GM23338 (cell line): ENCODE measurements around the gene WDR31. TPM values are rescaled to one million over a fixed set of nuclear protein-coding genes. Genes with fewer than 3 reads are reported as not detected.

Experiments used
- ATAC-seq: fragments of 200-7000 bp; cut with Tn5 transposase; 3 replicates; pipeline ENCODE4 v1.9.1; 2020
- DNase-seq: peaks from one replicate; pipeline ENCODE4 v3.0.0-alpha.2; 2015; ENCODE audit warnings: low spot score
- H2AFZ ChIP-seq: fragments of 200-600 bp; sonication (generic); 2 replicates; pipeline ENCODE4 v1.8.0; 2016; ENCODE audit warnings: antibody characterized with exemption, mild to moderate bottlenecking, moderate library complexity
- H3F3A ChIP-seq: fragments of 200-600 bp; sonication (generic); replicated peaks from 2 replicates; pipeline ENCODE4 v1.8.0; 2017; ENCODE audit warnings: antibody characterized with exemption, mixed run types, low read depth
- H3K27ac ChIP-seq: fragments of 200-600 bp; sonication (generic); 2 replicates; pipeline ENCODE4 v1.6.1; 2016; ENCODE audit warnings: low read depth
- H3K27me3 ChIP-seq: fragments of 200-600 bp; sonication (generic); 2 replicates; pipeline ENCODE4 v1.8.0; 2016; ENCODE audit warnings: mild to moderate bottlenecking, mixed run types, moderate library complexity; ENCODE audit not compliant: insufficient read depth
- H3K36me3 ChIP-seq: fragments of 200-600 bp; sonication (generic); 2 replicates; pipeline ENCODE4 v1.8.0; 2016; ENCODE audit warnings: mild to moderate bottlenecking; ENCODE audit not compliant: insufficient read depth
- H3K4me1 ChIP-seq: fragments of 200-600 bp; sonication (generic); 2 replicates; pipeline ENCODE4 v1.8.0; 2016; ENCODE audit warnings: mild to moderate bottlenecking, moderate library complexity; ENCODE audit not compliant: insufficient read depth
- H3K4me2 ChIP-seq: fragments of 200-600 bp; sonication (generic); 2 replicates; pipeline ENCODE4 v1.7.1; 2017; ENCODE audit warnings: mixed run types
- H3K4me3 ChIP-seq: fragments of 200-600 bp; sonication (generic); 2 replicates; pipeline ENCODE4 v1.6.1; 2016; ENCODE audit warnings: mixed run types
- H3K79me2 ChIP-seq: fragments of 200-600 bp; sonication (generic); replicated peaks from 2 replicates; pipeline ENCODE4 v1.8.0; 2017; ENCODE audit warnings: mild to moderate bottlenecking; ENCODE audit not compliant: insufficient read depth
- H3K9me2 ChIP-seq: fragments of 200-600 bp; sonication (generic); 2 replicates; pipeline ENCODE4 v1.8.0; 2017; ENCODE audit not compliant: insufficient read depth
- H4K20me1 ChIP-seq: fragments of 200-600 bp; sonication (generic); replicated peaks from 2 replicates; pipeline ENCODE4 v1.8.0; 2017; ENCODE audit warnings: mild to moderate bottlenecking; ENCODE audit not compliant: insufficient read depth
- H3K27ac Mint-ChIP-seq: 2 replicates; pipeline ENCODE4 v1.8.0; 2020; ENCODE audit warnings: inconsistent platforms, mild to moderate bottlenecking, moderate library complexity, mixed read lengths
- H3K27me3 Mint-ChIP-seq: 3 replicates; pipeline ENCODE4 v1.8.0; 2022; ENCODE audit warnings: low read depth, mild to moderate bottlenecking, moderate library complexity, mixed read lengths, inconsistent platforms; ENCODE audit not compliant: insufficient read depth, poor library complexity
- H3K36me3 Mint-ChIP-seq: 3 replicates; pipeline ENCODE4 v1.8.0; 2021; ENCODE audit warnings: low read depth, mild to moderate bottlenecking, inconsistent platforms, moderate library complexity, mixed read lengths
- H3K4me1 Mint-ChIP-seq: 3 replicates; pipeline ENCODE4 v1.8.0; 2020; ENCODE audit warnings: mild to moderate bottlenecking, inconsistent platforms, mixed read lengths
- H3K4me3 Mint-ChIP-seq: 3 replicates; pipeline ENCODE4 v1.8.0; 2021; ENCODE audit warnings: moderate library complexity, mild to moderate bottlenecking, inconsistent platforms, mixed read lengths
- H3K9me3 Mint-ChIP-seq: 3 replicates; pipeline ENCODE4 v1.8.0; 2020; ENCODE audit warnings: moderate library complexity, mild to moderate bottlenecking, inconsistent platforms, mixed read lengths
- CREB1 ChIP-seq: fragments of 250-450 bp; sonication (Bioruptor Pico); IDR thresholded peaks from 2 replicates; pipeline ENCODE4 v1.5.0; 2020; ENCODE audit warnings: low read depth, mild to moderate bottlenecking, moderate library complexity
- ETS1 ChIP-seq: IDR thresholded peaks from 2 replicates; pipeline ENCODE4 v1.6.1; 2016; ENCODE audit warnings: antibody characterized with exemption
- JUNB ChIP-seq: IDR thresholded peaks from one replicate; pipeline ENCODE4 v1.6.1; 2016; ENCODE audit warnings: antibody characterized with exemption; ENCODE audit not compliant: unreplicated experiment
- POLR2AphosphoS5 ChIP-seq: IDR thresholded peaks from 2 replicates; pipeline ENCODE4 v1.6.1; 2016; ENCODE audit warnings: antibody characterized with exemption, low read depth
- STAT1 ChIP-seq: IDR thresholded peaks from one replicate; pipeline ENCODE4 v1.6.1; 2016; ENCODE audit warnings: antibody characterized with exemption; ENCODE audit not compliant: unreplicated experiment
- polyA plus RNA-seq: library from polyadenylated mRNA; unstranded; fragments of >200 nt; fragmentation: Nextera tagmentation; extraction: Ambion mirVana; gene quantifications from 2 replicates; pipeline ENCODE4 v1.2.1, GENCODE V29; 2016
- total RNA-seq: library from RNA; depleted of rRNA; stranded (reverse); fragments of >200 nt; shearing (Covaris generic); gene quantifications from 2 replicates; pipeline ENCODE4 v1.2.3, GENCODE V29; 2014
- TF ChIP-seq, protein P1 (sequence below): IDR thresholded peaks from one replicate; pipeline ENCODE4 v1.6.1; 2018; ENCODE audit warnings: antibody characterized with exemption; ENCODE audit not compliant: unreplicated experiment
- TF ChIP-seq, protein P2 (sequence below): fragments of 250-450 bp; sonication (Bioruptor Pico); IDR thresholded peaks from 2 replicates; pipeline ENCODE4 v1.5.0; 2020; ENCODE audit warnings: mild to moderate bottlenecking, moderate library complexity

The WDR31 gene
- total and polyA plus RNA-seq, 2 experiments from 2014 or later = 0.13 to 0.63 TPM

DNA sequence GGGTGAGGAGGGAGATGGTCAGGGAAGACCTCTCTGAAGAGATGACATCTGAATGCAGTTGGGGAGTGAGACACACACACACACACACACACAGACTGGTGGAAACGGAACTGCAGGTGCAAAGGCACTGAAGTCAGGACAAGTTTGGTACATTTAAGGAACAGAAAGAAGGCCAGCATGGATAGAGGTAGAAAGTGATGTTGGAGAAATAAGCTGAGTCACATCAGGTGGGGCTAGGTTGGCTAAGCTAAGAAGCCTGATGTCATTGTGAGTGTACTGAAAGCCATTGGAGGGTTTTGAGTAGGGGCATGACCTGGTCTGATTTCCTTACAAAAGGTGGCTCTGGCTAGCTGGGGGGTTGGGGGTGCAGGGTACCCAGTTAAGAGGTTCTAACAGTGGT lies 12.3 kb upstream of the WDR31 start:
- Histone ChIP-seq H3K27ac (no peak overlapping the region), H2AFZ (no peak overlapping the region), H3K36me3 (no peaks in the 10 kb centered on the region), H3K4me2 (no peak overlapping the region), H3K27me3 (peaks cover 26% of the 10 kb centered on the region), H3K4me1 (peaks cover 16% of the 10 kb centered on the region; the same call in 1 of the 2 replicates), H3K4me3 (no peak overlapping the region), H4K20me1 (no peaks in the 10 kb centered on the region), H3K79me2 (no peaks in the 10 kb centered on the region), H3F3A (no peaks in the 10 kb centered on the region), H3K9me2 (peaks cover 2% of the 10 kb centered on the region; the same call in 1 of the 2 replicates)
- Mint-ChIP-seq H3K27ac (no peak overlapping the region), H3K4me1 (peaks cover 16% of the 10 kb centered on the region), H3K36me3 (no peaks in the 10 kb centered on the region), H3K27me3 (peaks cover 15% of the 10 kb centered on the region), H3K9me3 (no peaks in the 10 kb centered on the region), H3K4me3 (no peak overlapping the region)
- no peak for ATAC-seq
- no peak for DNase-seq
- TF ChIP-seq, protein P1, sequence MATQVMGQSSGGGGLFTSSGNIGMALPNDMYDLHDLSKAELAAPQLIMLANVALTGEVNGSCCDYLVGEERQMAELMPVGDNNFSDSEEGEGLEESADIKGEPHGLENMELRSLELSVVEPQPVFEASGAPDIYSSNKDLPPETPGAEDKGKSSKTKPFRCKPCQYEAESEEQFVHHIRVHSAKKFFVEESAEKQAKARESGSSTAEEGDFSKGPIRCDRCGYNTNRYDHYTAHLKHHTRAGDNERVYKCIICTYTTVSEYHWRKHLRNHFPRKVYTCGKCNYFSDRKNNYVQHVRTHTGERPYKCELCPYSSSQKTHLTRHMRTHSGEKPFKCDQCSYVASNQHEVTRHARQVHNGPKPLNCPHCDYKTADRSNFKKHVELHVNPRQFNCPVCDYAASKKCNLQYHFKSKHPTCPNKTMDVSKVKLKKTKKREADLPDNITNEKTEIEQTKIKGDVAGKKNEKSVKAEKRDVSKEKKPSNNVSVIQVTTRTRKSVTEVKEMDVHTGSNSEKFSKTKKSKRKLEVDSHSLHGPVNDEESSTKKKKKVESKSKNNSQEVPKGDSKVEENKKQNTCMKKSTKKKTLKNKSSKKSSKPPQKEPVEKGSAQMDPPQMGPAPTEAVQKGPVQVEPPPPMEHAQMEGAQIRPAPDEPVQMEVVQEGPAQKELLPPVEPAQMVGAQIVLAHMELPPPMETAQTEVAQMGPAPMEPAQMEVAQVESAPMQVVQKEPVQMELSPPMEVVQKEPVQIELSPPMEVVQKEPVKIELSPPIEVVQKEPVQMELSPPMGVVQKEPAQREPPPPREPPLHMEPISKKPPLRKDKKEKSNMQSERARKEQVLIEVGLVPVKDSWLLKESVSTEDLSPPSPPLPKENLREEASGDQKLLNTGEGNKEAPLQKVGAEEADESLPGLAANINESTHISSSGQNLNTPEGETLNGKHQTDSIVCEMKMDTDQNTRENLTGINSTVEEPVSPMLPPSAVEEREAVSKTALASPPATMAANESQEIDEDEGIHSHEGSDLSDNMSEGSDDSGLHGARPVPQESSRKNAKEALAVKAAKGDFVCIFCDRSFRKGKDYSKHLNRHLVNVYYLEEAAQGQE = no peak

- Histone ChIP-seq H3K79me2 (no peaks in the 10 kb centered on the region), H3K27me3 (peaks cover 28% of the 10 kb centered on the region), H3K4me3 (no peak overlapping the region), H3K4me2 (no peak overlapping the region), H3K36me3 (no peaks in the 10 kb centered on the region), H3F3A (no peaks in the 10 kb centered on the region), H3K9me2 (peaks cover 2% of the 10 kb centered on the region; the same call in 1 of the 2 replicates), H2AFZ (no peak overlapping the region), H3K27ac (no peak overlapping the region), H4K20me1 (no peaks in the 10 kb centered on the region), H3K4me1 (peaks cover 16% of the 10 kb centered on the region; the same call in 1 of the 2 replicates)
- Mint-ChIP-seq H3K27ac (no peak overlapping the region), H3K9me3 (no peaks in the 10 kb centered on the region), H3K4me3 (no peak overlapping the region), H3K4me1 (peaks cover 16% of the 10 kb centered on the region), H3K36me3 (no peaks in the 10 kb centered on the region), H3K27me3 (peaks cover 15% of the 10 kb centered on the region)
- DNase-seq (no peak), ATAC-seq (no peak)
- TF ChIP-seq, protein P1 = no peak
- TF ChIP-seq JUNB (no peak), ETS1 (no peak), STAT1 (no peak), POLR2AphosphoS5 (no peak), CREB1 (CRISPR knock-in tag) (no peak)
- TF ChIP-seq, protein P2, sequence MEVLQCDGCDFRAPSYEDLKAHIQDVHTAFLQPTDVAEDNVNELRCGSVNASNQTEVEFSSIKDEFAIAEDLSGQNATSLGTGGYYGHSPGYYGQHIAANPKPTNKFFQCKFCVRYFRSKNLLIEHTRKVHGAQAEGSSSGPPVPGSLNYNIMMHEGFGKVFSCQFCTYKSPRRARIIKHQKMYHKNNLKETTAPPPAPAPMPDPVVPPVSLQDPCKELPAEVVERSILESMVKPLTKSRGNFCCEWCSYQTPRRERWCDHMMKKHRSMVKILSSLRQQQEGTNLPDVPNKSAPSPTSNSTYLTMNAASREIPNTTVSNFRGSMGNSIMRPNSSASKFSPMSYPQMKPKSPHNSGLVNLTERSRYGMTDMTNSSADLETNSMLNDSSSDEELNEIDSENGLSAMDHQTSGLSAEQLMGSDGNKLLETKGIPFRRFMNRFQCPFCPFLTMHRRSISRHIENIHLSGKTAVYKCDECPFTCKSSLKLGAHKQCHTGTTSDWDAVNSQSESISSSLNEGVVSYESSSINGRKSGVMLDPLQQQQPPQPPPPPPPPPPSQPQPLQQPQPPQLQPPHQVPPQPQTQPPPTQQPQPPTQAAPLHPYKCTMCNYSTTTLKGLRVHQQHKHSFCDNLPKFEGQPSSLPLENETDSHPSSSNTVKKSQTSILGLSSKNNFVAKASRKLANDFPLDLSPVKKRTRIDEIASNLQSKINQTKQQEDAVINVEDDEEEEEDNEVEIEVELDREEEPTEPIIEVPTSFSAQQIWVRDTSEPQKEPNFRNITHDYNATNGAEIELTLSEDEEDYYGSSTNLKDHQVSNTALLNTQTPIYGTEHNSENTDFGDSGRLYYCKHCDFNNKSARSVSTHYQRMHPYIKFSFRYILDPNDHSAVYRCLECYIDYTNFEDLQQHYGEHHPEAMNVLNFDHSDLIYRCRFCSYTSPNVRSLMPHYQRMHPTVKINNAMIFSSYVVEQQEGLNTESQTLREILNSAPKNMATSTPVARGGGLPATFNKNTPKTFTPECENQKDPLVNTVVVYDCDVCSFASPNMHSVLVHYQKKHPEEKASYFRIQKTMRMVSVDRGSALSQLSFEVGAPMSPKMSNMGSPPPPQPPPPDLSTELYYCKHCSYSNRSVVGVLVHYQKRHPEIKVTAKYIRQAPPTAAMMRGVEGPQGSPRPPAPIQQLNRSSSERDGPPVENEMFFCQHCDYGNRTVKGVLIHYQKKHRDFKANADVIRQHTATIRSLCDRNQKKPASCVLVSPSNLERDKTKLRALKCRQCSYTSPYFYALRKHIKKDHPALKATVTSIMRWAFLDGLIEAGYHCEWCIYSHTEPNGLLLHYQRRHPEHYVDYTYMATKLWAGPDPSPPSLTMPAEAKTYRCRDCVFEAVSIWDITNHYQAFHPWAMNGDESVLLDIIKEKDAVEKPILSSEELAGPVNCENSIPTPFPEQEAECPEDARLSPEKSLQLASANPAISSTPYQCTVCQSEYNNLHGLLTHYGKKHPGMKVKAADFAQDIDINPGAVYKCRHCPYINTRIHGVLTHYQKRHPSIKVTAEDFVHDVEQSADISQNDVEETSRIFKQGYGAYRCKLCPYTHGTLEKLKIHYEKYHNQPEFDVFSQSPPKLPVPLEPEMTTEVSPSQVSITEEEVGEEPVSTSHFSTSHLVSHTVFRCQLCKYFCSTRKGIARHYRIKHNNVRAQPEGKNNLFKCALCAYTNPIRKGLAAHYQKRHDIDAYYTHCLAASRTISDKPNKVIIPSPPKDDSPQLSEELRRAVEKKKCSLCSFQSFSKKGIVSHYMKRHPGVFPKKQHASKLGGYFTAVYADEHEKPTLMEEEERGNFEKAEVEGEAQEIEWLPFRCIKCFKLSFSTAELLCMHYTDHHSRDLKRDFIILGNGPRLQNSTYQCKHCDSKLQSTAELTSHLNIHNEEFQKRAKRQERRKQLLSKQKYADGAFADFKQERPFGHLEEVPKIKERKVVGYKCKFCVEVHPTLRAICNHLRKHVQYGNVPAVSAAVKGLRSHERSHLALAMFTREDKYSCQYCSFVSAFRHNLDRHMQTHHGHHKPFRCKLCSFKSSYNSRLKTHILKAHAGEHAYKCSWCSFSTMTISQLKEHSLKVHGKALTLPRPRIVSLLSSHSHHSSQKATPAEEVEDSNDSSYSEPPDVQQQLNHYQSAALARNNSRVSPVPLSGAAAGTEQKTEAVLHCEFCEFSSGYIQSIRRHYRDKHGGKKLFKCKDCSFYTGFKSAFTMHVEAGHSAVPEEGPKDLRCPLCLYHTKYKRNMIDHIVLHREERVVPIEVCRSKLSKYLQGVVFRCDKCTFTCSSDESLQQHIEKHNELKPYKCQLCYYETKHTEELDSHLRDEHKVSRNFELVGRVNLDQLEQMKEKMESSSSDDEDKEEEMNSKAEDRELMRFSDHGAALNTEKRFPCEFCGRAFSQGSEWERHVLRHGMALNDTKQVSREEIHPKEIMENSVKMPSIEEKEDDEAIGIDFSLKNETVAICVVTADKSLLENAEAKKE = no peak
These were observed 11.9 kb upstream of the WDR31 start for GRCh38 chr9:113352006-113352405.
